DND-41 (cell line): ENCODE measurements around the gene MBD6.

Experiments
- ATAC-seq: fragments of 200-7000 bp; cut with Tn5 transposase; 3 replicates; pipeline ENCODE4 v1.9.1; 2021; ENCODE audit warnings: low read depth; ENCODE audit not compliant: insufficient read depth
- DNase-seq: peaks from one replicate; pipeline ENCODE4 v3.0.0-alpha.2; 2020
- H2AFZ ChIP-seq: 2 replicates; pipeline ENCODE4 v1.6.0; 2012; ENCODE audit warnings: low read depth, low read length
- H3K27ac ChIP-seq: 2 replicates; pipeline ENCODE4 v1.5.1; 2012; ENCODE audit warnings: low read length, inconsistent platforms
- H3K27me3 ChIP-seq: fragments of 200-600 bp; sonication (generic); 2 replicates; pipeline ENCODE4 v1.6.0; 2012; ENCODE audit warnings: low read length, mild to moderate bottlenecking, inconsistent platforms; ENCODE audit not compliant: insufficient read depth, poor library complexity
- H3K36me3 ChIP-seq: 2 replicates; pipeline ENCODE4 v1.5.1; 2012; ENCODE audit warnings: low read length, inconsistent platforms; ENCODE audit not compliant: insufficient read depth
- H3K4me1 ChIP-seq: 2 replicates; pipeline ENCODE4 v1.5.1; 2012; ENCODE audit warnings: mild to moderate bottlenecking, low read length; ENCODE audit not compliant: insufficient read depth
- H3K4me2 ChIP-seq: 2 replicates; pipeline ENCODE4 v1.6.0; 2012; ENCODE audit warnings: mild to moderate bottlenecking, moderate library complexity, low read length, inconsistent platforms; ENCODE audit not compliant: insufficient read depth
- H3K4me3 ChIP-seq, 2 experiments: fragments of 200-600 bp in 1 of 2; shearing (Covaris generic) in 1 of 2; 2 replicates each; pipeline ENCODE4 v1.5.1; 2012 to 2016; ENCODE audit warnings: inconsistent platforms in 2 of 2, low read length in 2 of 2, mild to moderate bottlenecking in 2 of 2, low read depth in 1 of 2, moderate library complexity in 1 of 2
- H3K79me2 ChIP-seq: 2 replicates; pipeline ENCODE4 v1.6.0; 2012; ENCODE audit warnings: low read length, inconsistent platforms; ENCODE audit not compliant: insufficient read depth
- H3K9ac ChIP-seq: 2 replicates; pipeline ENCODE4 v1.6.0; 2012; ENCODE audit warnings: low read depth, mild to moderate bottlenecking, inconsistent platforms, low read length, moderate library complexity
- H3K9me3 ChIP-seq: 2 replicates; pipeline ENCODE4 v1.5.1; 2012; ENCODE audit warnings: low read length, moderate library complexity, mild to moderate bottlenecking, inconsistent platforms; ENCODE audit not compliant: insufficient read depth, severe bottlenecking
- H4K20me1 ChIP-seq: 2 replicates; pipeline ENCODE4 v1.6.0; 2012; ENCODE audit warnings: low read length; ENCODE audit not compliant: insufficient read depth
- EZH2 ChIP-seq: IDR thresholded peaks from 3 replicates; pipeline ENCODE4 v1.6.1; 2012; ENCODE audit warnings: borderline replicate concordance, low read depth, mild to moderate bottlenecking, moderate library complexity, low read length, inconsistent platforms; ENCODE audit not compliant: severe bottlenecking
- TF ChIP-seq, protein P1 (sequence below): IDR thresholded peaks from 2 replicates; pipeline ENCODE4 v1.5.1; 2012; ENCODE audit warnings: borderline replicate concordance, low read length, moderate library complexity, mild to moderate bottlenecking; ENCODE audit not compliant: poor library complexity, severe bottlenecking; ENCODE audit errors: extremely low read depth

The MBD6 gene

GRCh38 chr12:57487597-57488401 is 34.8 kb upstream of the MBD6 start, which contains the start of gene MARS1:
MARS1 (plus strand) TSS chr12:57488068; CDS start chr12:57488091, 23 bp downstream.
- Histone ChIP-seq H3K4me2 (peak within 1 kb of the TSS; percentile 92), H3K9ac (peak within 1 kb of the TSS; percentile 80), H3K4me1 (peaks cover 28% of the 10 kb centered on the region), H3K79me2 (peaks cover 43% of the 10 kb centered on the region), H3K4me3 (peak within 1 kb of the TSS; percentile 83 to 84), H4K20me1 (peaks cover 28% of the 10 kb centered on the region), H2AFZ (peak within 1 kb of the TSS; percentile 67), H3K27me3 (no peaks in the 10 kb centered on the region), H3K36me3 (peaks cover 41% of the 10 kb centered on the region), H3K27ac (peak within 1 kb of the TSS; percentile 83), H3K9me3 (no peaks in the 10 kb centered on the region)
- peak; percentile 95 for DNase-seq
- peak; percentile 98 for ATAC-seq
- TF ChIP-seq, protein P1, sequence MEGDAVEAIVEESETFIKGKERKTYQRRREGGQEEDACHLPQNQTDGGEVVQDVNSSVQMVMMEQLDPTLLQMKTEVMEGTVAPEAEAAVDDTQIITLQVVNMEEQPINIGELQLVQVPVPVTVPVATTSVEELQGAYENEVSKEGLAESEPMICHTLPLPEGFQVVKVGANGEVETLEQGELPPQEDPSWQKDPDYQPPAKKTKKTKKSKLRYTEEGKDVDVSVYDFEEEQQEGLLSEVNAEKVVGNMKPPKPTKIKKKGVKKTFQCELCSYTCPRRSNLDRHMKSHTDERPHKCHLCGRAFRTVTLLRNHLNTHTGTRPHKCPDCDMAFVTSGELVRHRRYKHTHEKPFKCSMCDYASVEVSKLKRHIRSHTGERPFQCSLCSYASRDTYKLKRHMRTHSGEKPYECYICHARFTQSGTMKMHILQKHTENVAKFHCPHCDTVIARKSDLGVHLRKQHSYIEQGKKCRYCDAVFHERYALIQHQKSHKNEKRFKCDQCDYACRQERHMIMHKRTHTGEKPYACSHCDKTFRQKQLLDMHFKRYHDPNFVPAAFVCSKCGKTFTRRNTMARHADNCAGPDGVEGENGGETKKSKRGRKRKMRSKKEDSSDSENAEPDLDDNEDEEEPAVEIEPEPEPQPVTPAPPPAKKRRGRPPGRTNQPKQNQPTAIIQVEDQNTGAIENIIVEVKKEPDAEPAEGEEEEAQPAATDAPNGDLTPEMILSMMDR: peak; percentile 59
- TF ChIP-seq EZH2: no peak

DNA sequence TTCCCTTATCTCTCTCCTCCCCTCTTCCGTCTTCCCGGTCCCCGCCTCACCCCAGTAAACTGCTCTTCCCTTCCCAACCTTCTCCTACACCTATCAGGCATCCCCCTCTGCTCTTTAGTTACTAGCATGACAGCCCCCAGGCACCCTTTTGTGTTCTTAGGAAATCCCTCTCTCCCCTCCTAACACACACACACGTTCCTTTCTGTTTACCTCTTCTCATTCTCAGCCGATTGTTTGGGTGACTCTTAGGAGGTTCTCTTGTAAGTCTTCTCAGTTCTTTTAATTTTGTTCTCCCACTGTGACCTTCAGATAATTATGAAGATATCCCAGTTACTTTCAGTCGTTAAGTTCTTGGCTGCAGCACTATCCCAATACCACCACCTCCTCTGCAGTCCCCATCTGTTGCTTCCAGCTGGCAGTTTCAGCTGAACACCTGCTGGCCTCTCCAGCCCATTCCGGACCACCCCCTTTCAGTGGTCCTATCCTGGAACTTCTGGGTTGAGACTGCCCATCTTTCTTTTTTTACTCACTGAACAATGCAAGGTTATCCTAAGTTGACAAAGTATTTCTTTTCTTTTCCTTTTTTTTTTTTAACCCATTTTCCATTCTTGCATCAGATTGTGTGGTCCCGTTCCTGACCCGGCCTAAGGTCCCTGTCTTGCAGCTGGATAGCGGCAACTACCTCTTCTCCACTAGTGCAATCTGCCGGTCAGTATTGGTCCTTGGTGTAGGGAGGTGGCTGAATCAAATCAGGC is 34.0 kb upstream of the MBD6 start:
- peaks cover 31% of the 10 kb centered on the region for H4K20me1 ChIP-seq
- peak overlapping the region; percentile 83 for H3K27ac ChIP-seq
- H3K27me3 ChIP-seq: no peaks in the 10 kb centered on the region
- peaks cover 46% of the 10 kb centered on the region for H3K79me2 ChIP-seq
- H3K36me3 ChIP-seq: peaks cover 44% of the 10 kb centered on the region
- TF ChIP-seq, protein P1: no peak
- no peak for TF ChIP-seq EZH2
- peak overlapping the region; percentile 67 for H2AFZ ChIP-seq
- peak overlapping the region; percentile 92 for H3K4me2 ChIP-seq
- H3K4me3 ChIP-seq: peak overlapping the region; percentile 83 to 84
- H3K4me1 ChIP-seq: peaks cover 28% of the 10 kb centered on the region
- H3K9ac ChIP-seq: peak overlapping the region; percentile 80
- H3K9me3 ChIP-seq: no peaks in the 10 kb centered on the region
- 0 out of 3 replicates have a peak, but pooled peaks have one; percentile 1 for ATAC-seq
- DNase-seq: peak; percentile 28

DNA sequence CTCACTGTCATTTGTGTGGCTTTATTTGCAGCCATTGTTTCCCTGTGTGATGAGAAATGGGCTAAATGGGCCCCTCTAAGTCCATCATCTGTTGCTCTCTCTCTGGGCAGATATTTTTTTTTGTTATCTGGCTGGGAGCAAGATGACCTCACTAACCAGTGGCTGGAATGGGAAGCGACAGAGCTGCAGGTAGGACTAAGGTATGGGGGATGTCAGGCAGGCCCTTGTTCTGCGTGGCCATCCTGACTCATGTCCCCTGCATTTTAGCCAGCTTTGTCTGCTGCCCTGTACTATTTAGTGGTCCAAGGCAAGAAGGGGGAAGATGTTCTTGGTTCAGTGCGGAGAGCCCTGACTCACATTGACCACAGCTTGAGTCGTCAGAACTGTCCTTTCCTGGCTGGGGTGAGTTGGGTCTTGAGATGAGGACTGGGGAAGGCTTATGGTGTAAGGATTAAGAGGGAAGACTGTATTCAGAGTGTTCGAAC is 33.4 kb upstream of the MBD6 start:
- Histone ChIP-seq H3K9me3 (no peaks in the 10 kb centered on the region), H3K9ac (peak overlapping the region; percentile 80), H3K4me1 (peaks cover 28% of the 10 kb centered on the region), H3K27me3 (no peaks in the 10 kb centered on the region), H3K36me3 (peaks cover 47% of the 10 kb centered on the region), H3K27ac (peak overlapping the region; percentile 83), H3K4me3 (peak overlapping the region; percentile 83 to 84; a peak in 3 of 4 replicates), H3K79me2 (peaks cover 46% of the 10 kb centered on the region), H2AFZ (no peak overlapping the region), H4K20me1 (peaks cover 31% of the 10 kb centered on the region), H3K4me2 (peak overlapping the region; percentile 92)
- no peak for ATAC-seq
- TF ChIP-seq EZH2: no peak
- TF ChIP-seq, protein P1: no peak
- DNase-seq: no peak
